Keratinocyte (primary cell): ENCODE data around the gene SIMC1. TPM values are rescaled to one million over a fixed set of nuclear protein-coding genes. Genes with fewer than 3 reads are reported as not detected.

Source experiments
- DNase-seq: peaks from one replicate; pipeline ENCODE4 v3.0.0-alpha.2; 2011; ENCODE audit warnings: low read depth, missing footprints, low spot score
- FAIRE-seq: peaks from 2 replicates; lab custom pipeline; 2011; peaks lifted over from hg19 to GRCh38; lab: Jason Lieb, UNC
- H2AFZ ChIP-seq: 2 replicates; pipeline ENCODE4 v1.6.0; 2012; ENCODE audit warnings: low read length, control low read depth, inconsistent platforms; ENCODE audit not compliant: control insufficient read depth
- H3K27ac ChIP-seq: 2 replicates; pipeline ENCODE4 v1.5.1; 2011; ENCODE audit warnings: low read length; ENCODE audit not compliant: control insufficient read depth, insufficient read depth
- H3K27me3 ChIP-seq: 3 replicates; pipeline ENCODE4 v1.6.0; 2011; ENCODE audit warnings: low read length; ENCODE audit not compliant: control insufficient read depth, insufficient read depth; ENCODE audit errors: extremely low read depth
- H3K36me3 ChIP-seq, 2 experiments: 2 replicates in 1 of 2; 3 replicates in 1 of 2; pipeline ENCODE4 v1.5.1; 2011; ENCODE audit warnings: low read length in 2 of 2, mild to moderate bottlenecking in 1 of 2; ENCODE audit not compliant: control insufficient read depth in 2 of 2, insufficient read depth in 2 of 2; ENCODE audit errors: extremely low read depth in 1 of 2
- H3K4me1 ChIP-seq: 3 replicates; pipeline ENCODE4 v1.5.1; 2011; ENCODE audit warnings: low read length; ENCODE audit not compliant: control insufficient read depth, insufficient read depth; ENCODE audit errors: extremely low read depth
- H3K4me2 ChIP-seq: 3 replicates; pipeline ENCODE4 v1.6.0; 2011; ENCODE audit warnings: low read depth, low read length; ENCODE audit not compliant: control insufficient read depth, insufficient read depth; ENCODE audit errors: extremely low read depth
- H3K4me3 ChIP-seq, 3 experiments: fragments of 200-600 bp in 1 of 3; sonication (generic) in 1 of 3; 2 replicates in 2 of 3; 3 replicates in 1 of 3; pipeline ENCODE4 v1.5.1; 2011 to 2016; ENCODE audit warnings: low read length in 3 of 3, mild to moderate bottlenecking in 3 of 3, control low read depth in 2 of 3, inconsistent platforms in 1 of 3, low read depth in 1 of 3, mixed read lengths in 1 of 3, mixed run types in 1 of 3, moderate library complexity in 1 of 3; ENCODE audit not compliant: control insufficient read depth in 2 of 3, insufficient read depth in 2 of 3; ENCODE audit errors: extremely low read depth in 1 of 3
- H3K79me2 ChIP-seq: 2 replicates; pipeline ENCODE4 v1.6.0; 2012; ENCODE audit warnings: low read length; ENCODE audit not compliant: control insufficient read depth, insufficient read depth
- H3K9ac ChIP-seq: 3 replicates; pipeline ENCODE4 v1.6.0; 2011; ENCODE audit warnings: low read length; ENCODE audit not compliant: control insufficient read depth, insufficient read depth; ENCODE audit errors: extremely low read depth
- H3K9me1 ChIP-seq: 3 replicates; pipeline ENCODE4 v1.6.0; 2011; ENCODE audit warnings: low read length; ENCODE audit not compliant: control insufficient read depth, insufficient read depth; ENCODE audit errors: extremely low read depth
- H3K9me3 ChIP-seq: 2 replicates; pipeline ENCODE4 v1.5.1; 2012; ENCODE audit warnings: low read depth, low read length; ENCODE audit not compliant: control insufficient read depth
- H4K20me1 ChIP-seq: 3 replicates; pipeline ENCODE4 v1.6.0; 2011; ENCODE audit warnings: low read length; ENCODE audit not compliant: control insufficient read depth, insufficient read depth; ENCODE audit errors: extremely low read depth
- EZH2 ChIP-seq: IDR thresholded peaks from one replicate; pipeline ENCODE4 v1.6.1; 2012; ENCODE audit warnings: inconsistent platforms, mild to moderate bottlenecking, low read length, moderate library complexity
- dilution Hi-C: fragments of 300-500 bp; cut with MboI; formaldehyde crosslinking; loops from one replicate; pipeline ENCODE4 v1.7.0; 2020; ENCODE audit warnings: low sequenced_read_pairs; ENCODE audit not compliant: extremely low pct_ligation_motif_present
- polyA plus RNA-seq, 5 experiments: library from polyadenylated mRNA; depleted of rRNA in 3 of 5; stranded (reverse) in 3 of 5; stranded (forward) in 1 of 5; unstranded in 1 of 5; fragments of >200 nt; gene quantifications; 1 replicate in 1 of 5; 2 replicates in 3 of 5; 3 replicates in 1 of 5; pipeline versions ENCODE4 v1.2.1 to v1.2.3, GENCODE V29; 2011 to 2012; ENCODE audit warnings: missing spikeins in 2 of 5, low read depth in 1 of 5, low replicate concordance in 1 of 5
- TF ChIP-seq, protein P1 (sequence below), 3 experiments: IDR thresholded peaks in 1 of 3; conservative IDR thresholded peaks in 1 of 3; optimal IDR thresholded peaks in 1 of 3; 2 replicates in 2 of 3; 3 replicates in 1 of 3; pipeline versions ENCODE3 to v1.5.1; 2011; ENCODE audit warnings: low read length in 3 of 3, mild to moderate bottlenecking in 3 of 3, moderate library complexity in 2 of 3, control low read depth in 1 of 3, inconsistent platforms in 1 of 3; ENCODE audit not compliant: insufficient read depth in 2 of 3; ENCODE audit errors: extremely low read depth in 1 of 3

Gene SIMC1
- polyA plus RNA-seq, 1 donor (not counting 4 experiments of a cell fraction or from before 2014, with no cell fraction given): 5.2 TPM

DNA sequence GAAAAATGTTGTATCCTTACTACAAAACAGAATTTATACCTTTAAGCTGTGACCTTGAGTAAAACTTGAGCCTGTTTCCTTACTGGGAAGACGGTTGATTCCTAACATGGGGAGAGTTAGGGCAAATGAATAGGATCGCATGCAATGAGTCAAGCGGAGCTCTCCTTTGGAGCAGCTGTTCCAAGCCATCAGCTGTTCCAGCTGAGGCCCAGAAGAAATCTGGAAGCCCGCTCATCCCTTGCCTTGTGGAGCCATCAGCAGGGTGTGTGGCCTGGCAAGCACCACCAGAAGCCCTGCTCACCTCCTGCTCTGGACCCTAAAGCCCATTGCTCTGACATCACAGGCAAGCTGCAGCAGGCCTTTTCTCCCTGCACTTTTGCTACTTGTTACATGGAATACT lies 115.3 kb downstream of the SIMC1 start:
- Histone ChIP-seq H3K36me3 (peaks cover 26 to 39% of the 10 kb centered on the region in 2 experiments), H3K27ac (no peak overlapping the region), H2AFZ (no peak overlapping the region), H4K20me1 (peaks cover 2% of the 10 kb centered on the region), H3K9me1 (no peaks in the 10 kb centered on the region), H3K4me1 (no peaks in the 10 kb centered on the region), H3K4me3 (no peak overlapping the region), H3K79me2 (peaks cover 61% of the 10 kb centered on the region), H3K9me3 (no peaks in the 10 kb centered on the region), H3K27me3 (no peaks in the 10 kb centered on the region), H3K4me2 (no peak overlapping the region), H3K9ac (no peak overlapping the region)
- TF ChIP-seq, protein P1, sequence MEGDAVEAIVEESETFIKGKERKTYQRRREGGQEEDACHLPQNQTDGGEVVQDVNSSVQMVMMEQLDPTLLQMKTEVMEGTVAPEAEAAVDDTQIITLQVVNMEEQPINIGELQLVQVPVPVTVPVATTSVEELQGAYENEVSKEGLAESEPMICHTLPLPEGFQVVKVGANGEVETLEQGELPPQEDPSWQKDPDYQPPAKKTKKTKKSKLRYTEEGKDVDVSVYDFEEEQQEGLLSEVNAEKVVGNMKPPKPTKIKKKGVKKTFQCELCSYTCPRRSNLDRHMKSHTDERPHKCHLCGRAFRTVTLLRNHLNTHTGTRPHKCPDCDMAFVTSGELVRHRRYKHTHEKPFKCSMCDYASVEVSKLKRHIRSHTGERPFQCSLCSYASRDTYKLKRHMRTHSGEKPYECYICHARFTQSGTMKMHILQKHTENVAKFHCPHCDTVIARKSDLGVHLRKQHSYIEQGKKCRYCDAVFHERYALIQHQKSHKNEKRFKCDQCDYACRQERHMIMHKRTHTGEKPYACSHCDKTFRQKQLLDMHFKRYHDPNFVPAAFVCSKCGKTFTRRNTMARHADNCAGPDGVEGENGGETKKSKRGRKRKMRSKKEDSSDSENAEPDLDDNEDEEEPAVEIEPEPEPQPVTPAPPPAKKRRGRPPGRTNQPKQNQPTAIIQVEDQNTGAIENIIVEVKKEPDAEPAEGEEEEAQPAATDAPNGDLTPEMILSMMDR (optimal IDR thresholded peaks at IDR 0.05 in 1 of 3, IDR thresholded peaks at IDR 0.05 in 1 of 3, conservative IDR thresholded peaks at IDR 0.05 in 1 of 3; ENCODE audit: extremely low read depth in 1 of 3, insufficient read depth in 2 of 3, low read length in 3 of 3): no peak
- TF ChIP-seq EZH2: no peak
- FAIRE-seq (no peak), DNase-seq (no peak)
- dilution Hi-C loops: no loop called here

DNA sequence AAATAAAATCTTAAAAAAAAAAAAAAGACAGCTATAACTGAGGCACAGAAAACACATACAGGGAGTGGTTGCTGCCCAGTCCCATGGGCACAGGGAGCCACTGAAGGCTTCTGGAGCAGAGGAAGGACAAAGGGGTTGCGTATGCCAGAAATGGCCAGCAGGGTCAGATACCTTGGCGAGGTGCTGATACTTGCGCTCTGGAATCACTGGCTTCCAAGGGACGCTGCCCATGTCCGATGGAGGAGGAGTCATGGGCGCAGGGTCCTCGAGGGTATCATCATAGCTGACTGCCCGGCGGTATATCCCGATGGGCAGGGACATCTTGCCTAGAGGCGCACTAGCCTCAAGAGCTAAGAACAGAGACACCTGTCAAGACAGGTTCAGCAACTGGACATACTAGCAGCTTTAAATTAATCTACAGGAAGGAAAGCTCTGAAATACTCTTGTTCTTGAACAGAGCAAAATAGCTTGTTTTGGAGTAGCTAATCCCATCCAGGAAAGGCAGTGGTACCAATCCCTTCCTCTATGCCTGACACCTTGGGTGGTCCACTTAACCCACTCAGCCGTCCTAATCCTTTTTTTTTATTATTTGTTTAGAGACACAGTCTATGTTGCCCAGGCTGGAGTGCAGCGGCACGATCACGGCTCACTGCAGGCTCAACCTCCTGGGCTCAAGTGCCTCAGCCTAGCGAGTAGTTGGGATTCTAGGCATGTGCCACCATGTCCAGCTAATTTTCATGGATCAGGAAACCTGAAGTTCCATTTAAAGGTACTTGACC lies 117.4 kb downstream of the SIMC1 start:
- FAIRE-seq: no peak
- TF ChIP-seq, protein P1 (optimal IDR thresholded peaks at IDR 0.05 in 1 of 3, IDR thresholded peaks at IDR 0.05 in 1 of 3, conservative IDR thresholded peaks at IDR 0.05 in 1 of 3; ENCODE audit: extremely low read depth in 1 of 3, insufficient read depth in 2 of 3, low read length in 3 of 3): no peak
- no peak for TF ChIP-seq EZH2
- Histone ChIP-seq H3K9me3 (no peaks in the 10 kb centered on the region), H4K20me1 (peaks cover 2% of the 10 kb centered on the region), H3K27ac (no peak overlapping the region), H3K4me3 (no peak overlapping the region), H3K4me1 (peaks cover 6% of the 10 kb centered on the region), H3K9me1 (no peaks in the 10 kb centered on the region), H3K27me3 (no peaks in the 10 kb centered on the region), H2AFZ (no peak overlapping the region), H3K79me2 (peaks cover 72% of the 10 kb centered on the region), H3K9ac (no peak overlapping the region), H3K36me3 (peaks cover 26 to 32% of the 10 kb centered on the region in 2 experiments), H3K4me2 (no peak overlapping the region)
- no peak for DNase-seq
- dilution Hi-C loops: no loop called here
